ENCODE results near the gene PTTG1IP. TPM values are rescaled to one million over a fixed set of nuclear protein-coding genes. Genes with fewer than 3 reads are reported as not detected.
A peak's percentile ranks its signal among the peaks of the same experiment; 100 is the strongest.

Gene PTTG1IP
- total RNA-seq, 6 donors from 2014 or later: 150 to 316 (median 247) TPM

DNA sequence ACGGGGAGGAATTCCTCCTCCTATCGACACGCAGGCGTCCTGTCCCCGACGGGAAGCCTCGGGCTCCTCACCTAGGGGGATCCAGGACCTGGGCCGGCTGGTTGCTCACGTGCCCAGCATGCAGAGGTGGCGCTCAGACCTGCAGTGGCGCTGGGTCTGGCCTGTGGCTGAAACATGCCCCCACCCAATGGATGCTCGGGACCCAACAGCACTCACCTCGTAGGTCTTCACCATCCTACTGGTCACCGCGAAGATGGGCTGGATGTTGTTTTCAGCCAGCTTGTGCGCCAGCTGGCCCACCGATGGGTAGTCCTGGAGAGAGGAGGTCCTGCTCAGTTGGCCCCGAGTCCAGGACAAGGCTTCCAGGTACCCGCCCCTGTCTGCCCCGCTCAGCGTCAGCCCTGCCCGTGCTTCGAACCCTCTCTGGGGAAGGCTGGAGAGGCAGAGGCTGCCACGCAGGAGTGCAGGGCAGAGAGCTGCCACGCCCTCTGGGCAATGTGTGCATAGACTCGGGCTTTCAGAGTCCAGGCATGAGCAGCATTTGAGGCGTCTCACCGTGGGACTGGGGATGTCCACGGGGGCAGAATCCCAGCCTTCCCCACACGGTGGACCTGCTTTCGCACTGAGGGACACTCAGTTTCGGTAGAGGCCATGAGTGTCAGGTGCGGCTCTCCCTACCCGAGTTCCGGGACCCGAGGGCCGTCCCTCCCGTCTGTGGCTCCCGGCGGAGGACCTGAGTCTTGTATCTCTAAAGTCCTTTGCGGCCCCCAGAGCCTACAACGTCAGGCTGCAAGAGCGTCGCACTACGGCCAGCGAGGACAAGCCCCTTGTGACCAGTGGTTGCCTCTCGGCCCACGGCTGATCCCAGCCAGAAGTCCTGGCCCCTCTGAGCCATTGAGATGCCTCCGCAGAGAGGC is 25.6 kb upstream of the PTTG1IP start:
- DNase-seq (peak in 1 of 2 donors; percentile 72), ATAC-seq (ENCODE audit: low FRiP score in 2 of 2) (no peak)
- no peak overlapping the region for H3K27ac ChIP-seq
- H3K4me1 ChIP-seq: peaks cover 6 to 30% (median 17%) of the 10 kb centered on the region in 4 donors
- no peak overlapping the region for H3K4me3 ChIP-seq
- no peaks in the 10 kb centered on the region for H3K9me3 ChIP-seq
- peaks cover 0 to 28% (median 22%) of the 10 kb centered on the region in 4 donors for H3K36me3 ChIP-seq
- 88 to 90% methylated on average over 22 to 49 of the region's 49 CpGs for WGBS, 2 donors
- TF ChIP-seq POLR2AphosphoS5 (IDR thresholded peaks at IDR 0.05): no peak
- TF ChIP-seq POLR2A (IDR thresholded peaks at IDR 0.05): no peak
- no peaks in the 10 kb centered on the region for H3K27me3 ChIP-seq

DNA sequence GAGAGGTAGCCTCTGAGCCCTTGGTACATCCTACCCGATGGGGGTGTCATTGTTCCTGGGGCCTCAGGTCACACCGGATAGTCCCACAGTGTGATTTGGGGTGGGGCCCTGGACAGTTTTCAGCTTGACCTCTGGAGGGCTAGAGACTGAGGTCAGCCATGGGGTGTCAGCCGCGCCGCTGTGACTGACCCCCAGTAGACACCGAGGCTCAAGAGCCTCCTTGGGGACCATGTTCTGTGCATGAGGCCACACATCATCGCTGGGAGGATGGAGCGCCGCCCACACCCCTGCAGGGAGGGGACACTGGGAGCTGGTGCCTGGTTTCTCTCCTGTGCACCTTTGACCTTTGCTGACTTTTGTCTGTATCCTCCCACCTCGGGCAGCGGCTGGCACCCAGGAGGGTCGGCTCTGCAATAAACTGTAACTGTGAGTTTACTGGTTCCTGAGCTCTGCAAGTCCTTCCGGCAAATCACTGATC is 24.6 kb upstream of the PTTG1IP start:
- Histone ChIP-seq H3K27ac (no peak overlapping the region), H3K4me1 (peaks cover 3 to 22% (median 13%) of the 10 kb centered on the region in 4 donors), H3K36me3 (peaks cover 0 to 28% (median 22%) of the 10 kb centered on the region in 4 donors), H3K4me3 (no peak overlapping the region), H3K27me3 (no peaks in the 10 kb centered on the region), H3K9me3 (no peaks in the 10 kb centered on the region)
- TF ChIP-seq POLR2A (IDR thresholded peaks at IDR 0.05): no peak
- TF ChIP-seq EP300 (IDR thresholded peaks at IDR 0.05): no peak
- no peak for TF ChIP-seq POLR2AphosphoS5 (IDR thresholded peaks at IDR 0.05)
- TF ChIP-seq, protein P1, sequence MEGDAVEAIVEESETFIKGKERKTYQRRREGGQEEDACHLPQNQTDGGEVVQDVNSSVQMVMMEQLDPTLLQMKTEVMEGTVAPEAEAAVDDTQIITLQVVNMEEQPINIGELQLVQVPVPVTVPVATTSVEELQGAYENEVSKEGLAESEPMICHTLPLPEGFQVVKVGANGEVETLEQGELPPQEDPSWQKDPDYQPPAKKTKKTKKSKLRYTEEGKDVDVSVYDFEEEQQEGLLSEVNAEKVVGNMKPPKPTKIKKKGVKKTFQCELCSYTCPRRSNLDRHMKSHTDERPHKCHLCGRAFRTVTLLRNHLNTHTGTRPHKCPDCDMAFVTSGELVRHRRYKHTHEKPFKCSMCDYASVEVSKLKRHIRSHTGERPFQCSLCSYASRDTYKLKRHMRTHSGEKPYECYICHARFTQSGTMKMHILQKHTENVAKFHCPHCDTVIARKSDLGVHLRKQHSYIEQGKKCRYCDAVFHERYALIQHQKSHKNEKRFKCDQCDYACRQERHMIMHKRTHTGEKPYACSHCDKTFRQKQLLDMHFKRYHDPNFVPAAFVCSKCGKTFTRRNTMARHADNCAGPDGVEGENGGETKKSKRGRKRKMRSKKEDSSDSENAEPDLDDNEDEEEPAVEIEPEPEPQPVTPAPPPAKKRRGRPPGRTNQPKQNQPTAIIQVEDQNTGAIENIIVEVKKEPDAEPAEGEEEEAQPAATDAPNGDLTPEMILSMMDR (IDR thresholded peaks at IDR 0.05): no peak
- WGBS, 2 donors: 81 to 85% methylated on average over 8 to 9 of the region's 13 CpGs
- DNase-seq (peak in 1 of 2 donors; percentile 67), ATAC-seq (ENCODE audit: low FRiP score in 2 of 2) (no peak)

DNA sequence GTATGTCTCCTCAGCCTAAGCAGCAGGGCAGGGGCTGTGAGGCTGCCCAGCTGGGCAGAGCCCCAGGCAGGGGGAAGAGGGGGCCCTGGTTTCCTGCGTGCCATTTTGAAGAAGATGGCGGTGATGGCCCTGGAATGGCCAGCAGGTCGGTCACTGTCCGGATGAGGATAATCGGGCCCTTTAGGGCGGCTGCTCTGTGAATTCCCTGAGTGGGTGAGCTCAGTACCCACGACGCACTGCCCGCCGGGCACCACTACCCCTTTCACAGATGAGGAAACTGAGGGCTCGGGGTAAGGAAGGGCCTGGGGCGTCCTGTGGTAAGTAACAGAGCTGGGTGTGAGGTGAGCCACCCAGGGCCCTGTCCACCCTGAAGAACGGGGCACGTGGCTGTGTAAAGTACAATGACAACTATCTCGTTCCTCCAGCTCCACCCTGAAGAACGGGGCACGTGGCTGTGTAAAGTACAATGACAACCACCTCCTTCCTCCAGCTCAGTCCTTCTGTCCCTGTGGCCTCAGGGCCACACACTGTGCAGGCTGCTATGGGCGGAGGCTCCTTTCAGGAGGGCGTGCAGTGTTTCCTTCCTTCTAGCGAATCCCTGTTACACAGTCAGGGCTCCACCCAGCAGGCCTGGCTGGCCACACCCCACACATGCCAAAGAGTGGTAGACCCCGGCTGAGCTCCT is 24.0 kb upstream of the PTTG1IP start:
- TF ChIP-seq POLR2A (IDR thresholded peaks at IDR 0.05) (no peak), POLR2AphosphoS5 (IDR thresholded peaks at IDR 0.05) (peak in 1 of 2 donors; percentile 46)
- TF ChIP-seq, protein P1 (IDR thresholded peaks at IDR 0.05): no peak
- no peak overlapping the region for H3K4me3 ChIP-seq
- H3K36me3 ChIP-seq: peaks cover 0 to 27% (median 21%) of the 10 kb centered on the region in 4 donors
- no peak overlapping the region for H3K27ac ChIP-seq
- ATAC-seq (ENCODE audit: low FRiP score in 2 of 2): peak in 1 of 2 donors; percentile 64
- no peak for DNase-seq
- H3K4me1 ChIP-seq: peaks cover 2 to 21% (median 9%) of the 10 kb centered on the region in 4 donors
- no peaks in the 10 kb centered on the region for H3K27me3 ChIP-seq
- WGBS, 2 donors: 35 to 75% methylated on average over 12 to 19 of the region's 21 CpGs
- H3K9me3 ChIP-seq: no peaks in the 10 kb centered on the region

DNA sequence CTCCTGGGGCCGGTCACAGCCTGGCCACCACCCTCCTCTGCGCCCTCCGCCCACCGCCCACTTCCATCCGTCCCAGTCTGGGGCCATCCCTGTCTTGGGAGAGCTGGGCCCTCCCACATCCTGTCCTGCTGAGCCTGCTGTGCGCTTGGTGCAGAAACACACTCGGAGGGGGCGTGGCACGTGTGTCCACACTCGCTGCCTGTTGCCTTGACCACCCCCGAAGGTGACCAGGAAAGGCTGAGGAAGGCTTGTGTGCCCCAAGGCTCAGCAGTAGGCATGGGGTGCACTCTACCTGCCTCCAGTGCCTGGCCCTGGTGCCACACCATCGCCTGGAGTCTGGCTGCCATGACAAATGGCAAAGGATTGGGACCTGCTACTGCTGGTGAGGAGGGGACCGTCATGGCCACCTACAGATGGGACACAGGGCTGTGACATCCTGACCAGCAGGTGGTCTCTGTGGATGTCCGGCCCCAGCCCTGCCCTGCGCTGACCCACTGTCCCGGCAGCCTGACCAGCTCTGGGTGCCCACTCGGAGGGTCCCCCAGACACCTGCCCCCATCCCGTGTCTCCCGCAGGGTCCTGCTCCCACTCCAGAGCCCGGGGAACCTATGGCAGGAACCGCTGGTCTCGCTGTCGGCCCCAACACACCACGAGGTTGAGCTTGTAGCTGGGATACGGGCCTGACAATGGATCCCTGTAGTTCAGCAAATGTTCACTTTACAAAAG is 23.2 kb upstream of the PTTG1IP start:
- Histone ChIP-seq H3K27ac (no peak overlapping the region), H3K27me3 (no peaks in the 10 kb centered on the region), H3K4me1 (peaks cover 2 to 18% (median 8%) of the 10 kb centered on the region in 4 donors), H3K36me3 (peaks cover 0 to 20% (median 17%) of the 10 kb centered on the region in 4 donors), H3K4me3 (no peak overlapping the region), H3K9me3 (no peaks in the 10 kb centered on the region)
- TF ChIP-seq, protein P1 (IDR thresholded peaks at IDR 0.05): no peak
- no peak for TF ChIP-seq POLR2A (IDR thresholded peaks at IDR 0.05)
- TF ChIP-seq EP300 (IDR thresholded peaks at IDR 0.05): no peak
- no peak for TF ChIP-seq POLR2AphosphoS5 (IDR thresholded peaks at IDR 0.05)
- WGBS, 2 donors: 86 to 89% methylated on average over 9 to 24 of the region's 25 CpGs
- ATAC-seq (ENCODE audit: low FRiP score in 2 of 2) (no peak), DNase-seq (peak in 1 of 2 donors; percentile 72)

Data from upper lobe of left lung (tissue), 6 donors.